ENCODE data around the gene RAPGEF4.

- TF ChIP-seq POLR2A (IDR thresholded peaks at IDR 0.05) = no peak
- TF ChIP-seq, protein P1, sequence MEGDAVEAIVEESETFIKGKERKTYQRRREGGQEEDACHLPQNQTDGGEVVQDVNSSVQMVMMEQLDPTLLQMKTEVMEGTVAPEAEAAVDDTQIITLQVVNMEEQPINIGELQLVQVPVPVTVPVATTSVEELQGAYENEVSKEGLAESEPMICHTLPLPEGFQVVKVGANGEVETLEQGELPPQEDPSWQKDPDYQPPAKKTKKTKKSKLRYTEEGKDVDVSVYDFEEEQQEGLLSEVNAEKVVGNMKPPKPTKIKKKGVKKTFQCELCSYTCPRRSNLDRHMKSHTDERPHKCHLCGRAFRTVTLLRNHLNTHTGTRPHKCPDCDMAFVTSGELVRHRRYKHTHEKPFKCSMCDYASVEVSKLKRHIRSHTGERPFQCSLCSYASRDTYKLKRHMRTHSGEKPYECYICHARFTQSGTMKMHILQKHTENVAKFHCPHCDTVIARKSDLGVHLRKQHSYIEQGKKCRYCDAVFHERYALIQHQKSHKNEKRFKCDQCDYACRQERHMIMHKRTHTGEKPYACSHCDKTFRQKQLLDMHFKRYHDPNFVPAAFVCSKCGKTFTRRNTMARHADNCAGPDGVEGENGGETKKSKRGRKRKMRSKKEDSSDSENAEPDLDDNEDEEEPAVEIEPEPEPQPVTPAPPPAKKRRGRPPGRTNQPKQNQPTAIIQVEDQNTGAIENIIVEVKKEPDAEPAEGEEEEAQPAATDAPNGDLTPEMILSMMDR (IDR thresholded peaks at IDR 0.05) = no peak
These were observed 231.7 kb downstream of the RAPGEF4 start for GRCh38 chr2:172967036-172967982.

Data from Peyer's patch (tissue), 4 donors.